IgD-negative memory B cell (primary cell): ENCODE results near the gene FBP2. TPM values are rescaled to one million over a fixed set of nuclear protein-coding genes. Genes with fewer than 3 reads are reported as not detected.
A peak's percentile ranks its signal among the peaks of the same experiment; 100 is the strongest.

ENCODE experiments used
- H3K27ac Mint-ChIP-seq, 3 donors: one replicate each; pipeline ENCODE4 v1.8.0; 2020 to 2022; ENCODE audit warnings: mild to moderate bottlenecking in 3 of 3, mixed read lengths in 3 of 3, moderate library complexity in 1 of 3
- H3K27me3 Mint-ChIP-seq: one replicate; pipeline ENCODE4 v1.8.0; 2021; ENCODE audit warnings: mixed read lengths
- H3K36me3 Mint-ChIP-seq: one replicate; pipeline ENCODE4 v1.8.0; 2020; ENCODE audit warnings: mild to moderate bottlenecking, mixed read lengths
- H3K4me1 Mint-ChIP-seq, 3 donors: one replicate each; pipeline ENCODE4 v1.8.0; 2020 to 2022; ENCODE audit warnings: mixed read lengths in 3 of 3, mild to moderate bottlenecking in 1 of 3
- H3K4me3 Mint-ChIP-seq, 4 donors: one replicate each; pipeline ENCODE4 v1.8.0; 2020 to 2022; ENCODE audit warnings: mild to moderate bottlenecking in 4 of 4, mixed read lengths in 4 of 4, moderate library complexity in 3 of 4
- H3K9me3 Mint-ChIP-seq, 3 donors: one replicate each; pipeline ENCODE4 v1.8.0; 2020 to 2021; ENCODE audit warnings: mixed read lengths in 3 of 3, mild to moderate bottlenecking in 1 of 3
- polyA plus RNA-seq: library from polyadenylated mRNA; unstranded; fragments of 300-500 nt; fragmentation: Illumina TruSeq; gene quantifications from one replicate; pipeline ENCODE4 v1.2.3, GENCODE V29; 2021

FBP2 gene
- not detected for polyA plus RNA-seq

DNA sequence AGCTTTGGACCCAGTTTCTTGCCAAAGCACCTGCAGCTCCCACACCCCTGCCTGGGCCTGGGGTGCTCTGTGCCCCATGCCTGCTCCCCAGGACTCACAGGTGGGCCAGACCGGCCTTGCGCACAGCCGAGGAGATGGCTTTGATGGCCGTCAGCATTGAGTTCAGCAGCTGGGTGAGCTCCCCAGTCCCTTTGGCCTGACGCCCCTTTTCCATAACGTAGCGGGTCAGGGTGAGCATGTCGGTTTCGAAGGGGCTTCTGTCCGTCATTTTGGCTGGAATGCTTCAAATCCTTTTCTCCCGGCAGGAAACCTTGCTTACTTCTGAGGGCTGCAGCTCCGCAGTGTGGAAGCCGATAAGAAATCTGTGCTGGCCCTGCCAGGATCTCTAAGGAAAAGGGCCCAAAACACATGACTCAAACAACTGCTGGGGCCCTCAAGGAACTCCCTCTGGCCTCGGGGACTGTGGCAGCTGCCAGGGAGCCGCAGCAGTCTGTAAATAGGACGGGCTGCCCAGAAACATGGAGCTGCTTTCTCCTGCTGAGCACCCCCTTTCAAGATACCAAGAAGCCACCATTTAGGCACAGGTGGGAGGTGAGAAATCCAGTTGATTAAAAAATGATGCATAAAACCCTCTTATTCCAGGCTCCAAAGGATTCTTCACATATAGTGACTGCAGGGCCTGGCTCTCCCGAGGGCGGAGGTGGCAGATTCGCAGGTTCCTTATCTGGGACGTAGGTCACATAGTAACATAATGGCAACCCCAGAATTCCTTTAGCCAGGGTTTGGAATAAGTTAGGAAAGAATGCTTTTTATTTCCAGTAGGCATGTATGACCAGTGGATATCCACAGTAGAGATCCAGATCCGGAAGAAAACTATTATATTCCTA is at the start of gene FBP2:
FBP2 (minus strand) TSS at position 366 of the 887 bp plus-strand sequence; CDS start at position 268, 98 bp downstream.
- Mint-ChIP-seq H3K27me3 (peaks cover 2% of the 10 kb centered on the region), H3K4me1 (no peaks in the 10 kb centered on the region), H3K4me3 (no peak within 1 kb of the TSS), H3K36me3 (no peaks in the 10 kb centered on the region), H3K9me3 (no peaks in the 10 kb centered on the region), H3K27ac (peak within 1 kb of the TSS in 1 of 3 donors; percentile 12)

DNA sequence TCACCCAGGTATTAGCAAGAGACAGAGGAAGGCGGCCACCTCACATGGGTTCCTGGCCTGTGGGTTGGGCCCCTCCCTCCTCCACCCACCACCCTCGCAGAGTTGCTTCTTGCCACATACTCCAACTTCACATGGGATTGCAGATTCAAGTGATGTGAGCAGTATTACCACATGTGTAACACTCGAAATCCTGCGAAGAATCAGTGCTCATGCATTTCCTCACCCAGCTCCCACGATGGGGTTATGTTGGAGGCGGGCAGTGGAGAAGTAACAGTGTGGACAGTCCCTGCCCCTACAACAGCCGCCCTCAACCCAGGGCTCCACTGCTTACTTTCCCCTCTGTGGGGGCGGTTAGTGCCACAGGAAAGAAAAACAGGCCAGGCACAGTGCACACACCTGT is 49.6 kb upstream of the FBP2 start:
- H3K36me3 Mint-ChIP-seq: peaks cover 2% of the 10 kb centered on the region
- H3K27ac Mint-ChIP-seq: no peak overlapping the region
- H3K4me1 Mint-ChIP-seq: peaks cover 5 to 10% (median 8%) of the 10 kb centered on the region in 3 donors
- no peaks in the 10 kb centered on the region for H3K9me3 Mint-ChIP-seq
- H3K27me3 Mint-ChIP-seq: peaks cover 7% of the 10 kb centered on the region
- no peak overlapping the region for H3K4me3 Mint-ChIP-seq

DNA sequence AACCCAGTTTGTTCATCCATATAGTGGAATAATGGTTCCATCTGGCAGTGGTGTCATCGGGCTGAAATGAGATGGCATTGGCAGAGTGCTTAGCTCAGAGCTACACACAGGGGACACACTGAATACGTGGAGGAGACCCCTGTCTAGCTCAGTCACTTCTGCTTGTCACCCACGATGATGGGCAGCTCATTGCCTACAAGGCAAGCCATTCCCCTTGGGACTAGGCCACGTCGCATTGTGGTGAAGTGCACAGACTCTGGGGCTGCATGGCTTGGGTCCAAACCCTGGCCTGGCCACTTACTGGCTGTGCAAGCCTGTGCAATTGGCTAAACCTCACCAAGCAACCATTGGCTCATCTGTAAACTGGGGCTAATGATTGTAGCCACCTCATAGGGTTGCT is 48.9 kb upstream of the FBP2 start:
- peaks cover 2% of the 10 kb centered on the region for H3K36me3 Mint-ChIP-seq
- H3K27me3 Mint-ChIP-seq: peaks cover 7% of the 10 kb centered on the region
- no peak overlapping the region for H3K27ac Mint-ChIP-seq
- peaks cover 5 to 12% (median 11%) of the 10 kb centered on the region in 3 donors for H3K4me1 Mint-ChIP-seq
- no peaks in the 10 kb centered on the region for H3K9me3 Mint-ChIP-seq
- no peak overlapping the region for H3K4me3 Mint-ChIP-seq

DNA sequence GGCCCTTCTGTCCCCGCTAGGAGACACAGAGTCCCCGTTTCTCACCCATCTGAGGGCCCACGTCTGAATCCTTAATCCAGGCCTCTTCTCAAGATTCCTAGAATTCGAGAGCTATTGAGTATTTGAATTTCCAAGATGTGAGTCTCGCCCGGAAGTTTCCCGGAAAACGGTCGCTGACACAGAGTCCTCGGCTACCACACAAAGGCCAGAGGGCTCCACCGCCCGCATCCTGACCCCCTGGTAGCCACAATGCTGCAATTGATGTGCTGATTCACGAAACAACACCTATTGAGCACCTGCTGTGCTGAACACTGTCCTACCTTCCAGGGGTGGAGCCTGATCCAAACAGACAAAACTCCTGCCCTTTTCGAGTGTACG is 46.4 kb upstream of the FBP2 start:
- H3K27me3 Mint-ChIP-seq: peaks cover 5% of the 10 kb centered on the region
- H3K4me3 Mint-ChIP-seq: peak overlapping the region; percentile 89 to 99 (median 96)
- peaks cover 5 to 12% (median 11%) of the 10 kb centered on the region in 3 donors for H3K4me1 Mint-ChIP-seq
- no peaks in the 10 kb centered on the region for H3K36me3 Mint-ChIP-seq
- H3K27ac Mint-ChIP-seq: peak overlapping the region in 2 of 3 donors; percentile 91 to 92
- H3K9me3 Mint-ChIP-seq: no peaks in the 10 kb centered on the region

GRCh38 chr9:94639061-94639998 is 45.7 kb upstream of the FBP2 start, which contains the start of gene FBP1:
Gene FBP1 (minus strand): TSS chr9:94639518. CDS start chr9:94639310, 208 bp downstream.
- Mint-ChIP-seq H3K4me1 (peaks cover 5 to 12% (median 11%) of the 10 kb centered on the region in 3 donors), H3K27ac (peak within 1 kb of the TSS; percentile 91 to 92 (median 91)), H3K36me3 (no peaks in the 10 kb centered on the region), H3K4me3 (peak within 1 kb of the TSS; percentile 89 to 99 (median 96)), H3K9me3 (no peaks in the 10 kb centered on the region), H3K27me3 (peaks cover 3% of the 10 kb centered on the region)

GRCh38 chr9:94638335-94639060 is 44.9 kb upstream of the FBP2 start:
- Mint-ChIP-seq H3K4me3 (peak overlapping the region; percentile 89 to 99 (median 96)), H3K4me1 (peaks cover 5 to 12% (median 11%) of the 10 kb centered on the region in 3 donors), H3K27me3 (peaks cover 4% of the 10 kb centered on the region), H3K36me3 (no peaks in the 10 kb centered on the region), H3K9me3 (no peaks in the 10 kb centered on the region), H3K27ac (peak overlapping the region; percentile 91 to 92 (median 91))

- H3K36me3 Mint-ChIP-seq: no peaks in the 10 kb centered on the region
- no peak overlapping the region for H3K27ac Mint-ChIP-seq
- no peak overlapping the region for H3K4me3 Mint-ChIP-seq
- peaks cover 1% of the 10 kb centered on the region for H3K27me3 Mint-ChIP-seq
- no peaks in the 10 kb centered on the region for H3K9me3 Mint-ChIP-seq
- peaks cover 0 to 2% (median 0%) of the 10 kb centered on the region in 3 donors for H3K4me1 Mint-ChIP-seq
Observed at GRCh38 chr9:94632737-94633136, 39.1 kb upstream of the FBP2 start.

- peaks cover 1% of the 10 kb centered on the region for H3K27me3 Mint-ChIP-seq
- H3K4me1 Mint-ChIP-seq: no peaks in the 10 kb centered on the region
- H3K9me3 Mint-ChIP-seq: no peaks in the 10 kb centered on the region
- H3K27ac Mint-ChIP-seq: no peak overlapping the region
- H3K4me3 Mint-ChIP-seq: no peak overlapping the region
- no peaks in the 10 kb centered on the region for H3K36me3 Mint-ChIP-seq
Observed at GRCh38 chr9:94631599-94631998, 38.0 kb upstream of the FBP2 start.

DNA sequence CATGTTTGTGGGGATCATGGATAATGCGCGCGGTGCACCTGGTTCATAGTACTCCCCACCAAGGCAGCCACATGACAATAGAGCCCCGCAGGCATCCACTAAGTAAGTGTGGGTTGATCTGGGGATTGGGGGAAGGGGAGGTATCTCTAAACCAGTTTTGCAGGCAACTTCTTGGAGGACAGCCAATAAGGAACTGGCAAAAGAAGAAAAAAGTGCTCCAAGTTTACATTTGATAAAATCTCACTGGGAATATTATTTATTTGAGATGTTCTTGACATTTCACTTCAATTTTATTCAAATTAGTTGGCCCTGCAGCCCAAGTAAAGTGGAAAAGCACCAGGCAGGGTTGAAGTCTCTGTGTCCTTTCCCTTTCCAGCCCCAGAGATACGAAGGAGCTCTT is 37.2 kb upstream of the FBP2 start:
- H3K27me3 Mint-ChIP-seq: peaks cover 1% of the 10 kb centered on the region
- no peaks in the 10 kb centered on the region for H3K36me3 Mint-ChIP-seq
- no peak overlapping the region for H3K4me3 Mint-ChIP-seq
- no peaks in the 10 kb centered on the region for H3K4me1 Mint-ChIP-seq
- H3K27ac Mint-ChIP-seq: no peak overlapping the region
- H3K9me3 Mint-ChIP-seq: no peaks in the 10 kb centered on the region

DNA sequence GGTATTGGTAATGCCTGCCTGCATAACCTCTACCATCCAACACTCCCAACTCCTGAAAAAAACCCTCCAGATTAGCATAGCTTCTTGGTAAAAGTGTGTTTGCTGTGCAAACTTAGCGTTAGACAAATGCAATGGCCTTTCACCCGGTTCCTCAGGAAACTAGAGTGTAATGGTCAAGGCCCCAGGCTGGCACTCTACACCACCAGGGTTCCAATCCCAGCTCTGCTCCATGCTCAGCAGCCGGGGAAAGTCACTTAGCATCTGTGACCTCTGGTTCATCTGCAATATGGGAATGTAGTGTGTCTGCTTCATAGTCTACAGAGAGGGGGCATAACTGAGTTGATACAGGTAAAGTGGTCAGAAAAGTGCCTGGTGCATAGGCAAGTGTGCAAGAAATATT is 36.7 kb upstream of the FBP2 start:
- Mint-ChIP-seq H3K27me3 (peaks cover 1% of the 10 kb centered on the region), H3K4me3 (no peak overlapping the region), H3K4me1 (no peaks in the 10 kb centered on the region), H3K36me3 (no peaks in the 10 kb centered on the region), H3K27ac (no peak overlapping the region), H3K9me3 (no peaks in the 10 kb centered on the region)

- H3K9me3 Mint-ChIP-seq: no peaks in the 10 kb centered on the region
- no peaks in the 10 kb centered on the region for H3K27me3 Mint-ChIP-seq
- no peaks in the 10 kb centered on the region for H3K4me1 Mint-ChIP-seq
- H3K36me3 Mint-ChIP-seq: no peaks in the 10 kb centered on the region
- no peak overlapping the region for H3K27ac Mint-ChIP-seq
- no peak overlapping the region for H3K4me3 Mint-ChIP-seq
Observed at GRCh38 chr9:94627287-94627686, 33.7 kb upstream of the FBP2 start.

GRCh38 chr9:94625835-94626234 is 32.2 kb upstream of the FBP2 start:
- H3K27ac Mint-ChIP-seq: no peak overlapping the region
- no peaks in the 10 kb centered on the region for H3K36me3 Mint-ChIP-seq

GRCh38 chr9:94624629-94625028 is 31.0 kb upstream of the FBP2 start:
- Mint-ChIP-seq H3K4me3 (no peak overlapping the region), H3K9me3 (no peaks in the 10 kb centered on the region), H3K27me3 (no peaks in the 10 kb centered on the region), H3K27ac (no peak overlapping the region), H3K36me3 (no peaks in the 10 kb centered on the region), H3K4me1 (no peaks in the 10 kb centered on the region)

More at GRCh38 chr9:94625835-94626234, 32.2 kb upstream of the FBP2 start:
- H3K27me3 Mint-ChIP-seq: no peaks in the 10 kb centered on the region
- no peak overlapping the region for H3K4me3 Mint-ChIP-seq
- H3K9me3 Mint-ChIP-seq: no peaks in the 10 kb centered on the region
- no peaks in the 10 kb centered on the region for H3K4me1 Mint-ChIP-seq

GRCh38 chr9:94623253-94623652 is 29.6 kb upstream of the FBP2 start:
- Mint-ChIP-seq H3K4me1 (no peaks in the 10 kb centered on the region), H3K4me3 (no peak overlapping the region), H3K9me3 (no peaks in the 10 kb centered on the region), H3K27me3 (peaks cover 2% of the 10 kb centered on the region), H3K27ac (no peak overlapping the region), H3K36me3 (no peaks in the 10 kb centered on the region)
